Fibroblast of lung (primary cell): ENCODE results near the gene URB2. TPM values are rescaled to one million over a fixed set of nuclear protein-coding genes. Genes with fewer than 3 reads are reported as not detected.

Experiments used
- DNase-seq, 2 donors: peaks; one replicate each; pipeline versions ENCODE4 v3.0.0 to v3.0.0-alpha.2; 2010; ENCODE audit warnings: low read depth in 2 of 2
- H2AFZ ChIP-seq: 2 replicates; pipeline ENCODE4 v1.5.1; 2012; ENCODE audit warnings: low read length, control low read depth, inconsistent platforms
- H3K27ac ChIP-seq: 2 replicates; pipeline ENCODE4 v1.5.1; 2011; ENCODE audit warnings: low read length, control low read depth; ENCODE audit not compliant: insufficient read depth
- H3K27me3 ChIP-seq: 2 replicates; pipeline ENCODE4 v1.5.1; 2011; ENCODE audit warnings: mild to moderate bottlenecking, low read length; ENCODE audit not compliant: control insufficient read depth, insufficient read depth
- H3K36me3 ChIP-seq: 2 replicates; pipeline ENCODE4 v1.5.1; 2011; ENCODE audit warnings: low read length; ENCODE audit not compliant: control insufficient read depth, insufficient read depth
- H3K4me1 ChIP-seq: 2 replicates; pipeline ENCODE4 v1.5.1; 2011; ENCODE audit warnings: low read length; ENCODE audit not compliant: control insufficient read depth, insufficient read depth; ENCODE audit errors: extremely low read depth
- H3K4me2 ChIP-seq: 2 replicates; pipeline ENCODE4 v1.5.1; 2011; ENCODE audit warnings: low read length, control low read depth; ENCODE audit not compliant: insufficient read depth; ENCODE audit errors: extremely low read depth
- H3K4me3 ChIP-seq, 4 experiments: fragments of 200-600 bp in 1 of 4; sonication (generic) in 1 of 4; replicated peaks in 1 of 4; 2 replicates each; pipeline ENCODE4 v1.5.1; 2011 to 2016; ENCODE audit warnings: low read length in 4 of 4, low read depth in 3 of 4, mild to moderate bottlenecking in 3 of 4, control low read depth in 2 of 4, inconsistent platforms in 1 of 4, mixed read lengths in 1 of 4; ENCODE audit not compliant: insufficient read depth in 1 of 4; ENCODE audit errors: control extremely low read depth in 1 of 4
- H3K79me2 ChIP-seq: 2 replicates; pipeline ENCODE4 v1.5.1; 2012; ENCODE audit warnings: mild to moderate bottlenecking, low read length, inconsistent platforms; ENCODE audit not compliant: control insufficient read depth, insufficient read depth
- H3K9ac ChIP-seq: 2 replicates; pipeline ENCODE4 v1.5.1; 2011; ENCODE audit warnings: mild to moderate bottlenecking, low read length, control low read depth; ENCODE audit not compliant: insufficient read depth
- H3K9me3 ChIP-seq: 2 replicates; pipeline ENCODE4 v1.5.1; 2012; ENCODE audit warnings: low read depth, low read length; ENCODE audit not compliant: control insufficient read depth, insufficient read depth
- H4K20me1 ChIP-seq: 2 replicates; pipeline ENCODE4 v1.5.1; 2011; ENCODE audit warnings: low read length; ENCODE audit not compliant: control insufficient read depth, insufficient read depth; ENCODE audit errors: extremely low read depth
- CTCF ChIP-seq, 2 donors: IDR thresholded peaks in 1 of 2; conservative IDR thresholded peaks in 1 of 2; 1 replicate in 1 of 2; 2 replicates in 1 of 2; pipeline ENCODE4 v1.5.1; 2011 to 2012; ENCODE audit warnings: low read length in 2 of 2, control low read depth in 1 of 2, inconsistent platforms in 1 of 2, low read depth in 1 of 2, mild to moderate bottlenecking in 1 of 2
- EZH2 ChIP-seq: IDR thresholded peaks from 2 replicates; pipeline ENCODE4 v1.5.1; 2012; ENCODE audit warnings: low read length, control low read depth, mild to moderate bottlenecking; ENCODE audit errors: missing control alignments
- polyA plus RNA-seq, 2 donors: library from polyadenylated mRNA; depleted of rRNA in 1 of 2; stranded (reverse) in 1 of 2; unstranded in 1 of 2; fragments of >200 nt; gene quantifications; 2 replicates each; pipeline ENCODE4 v1.2.1, GENCODE V29; 2011 to 2012; ENCODE audit warnings: missing spikeins in 1 of 2
- total RNA-seq: library from RNA; depleted of rRNA; stranded (reverse); fragments of >200 nt; gene quantifications from 2 replicates; pipeline ENCODE4 v1.2.1, GENCODE V29; 2014

Gene URB2
- total and polyA plus RNA-seq, 2 donors (not counting 1 experiment from before 2014, with no cell fraction given): 5.2 to 8.8 TPM

DNA sequence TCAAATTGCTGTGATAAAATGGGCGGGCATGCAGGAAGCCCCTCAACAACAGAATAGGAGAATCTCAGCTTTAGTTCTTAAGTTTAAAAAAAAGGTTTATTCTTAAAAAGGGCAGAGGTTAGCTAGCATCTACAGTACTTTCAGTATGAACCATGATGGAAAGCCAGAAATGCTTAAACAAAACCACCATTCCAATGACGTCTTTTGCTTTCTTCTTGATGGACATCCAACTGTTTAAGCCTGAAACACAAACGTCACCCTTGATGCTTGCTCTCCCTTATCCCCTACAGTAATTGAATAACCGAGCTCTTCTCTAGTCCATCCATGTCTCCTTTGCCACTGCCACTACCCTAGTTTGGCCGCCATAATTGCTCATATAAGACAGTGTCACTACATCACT, 25.8 kb upstream of the URB2 start:
- Histone ChIP-seq H4K20me1 (no peaks in the 10 kb centered on the region), H3K79me2 (peaks cover 12% of the 10 kb centered on the region), H3K9me3 (no peaks in the 10 kb centered on the region), H2AFZ (no peak overlapping the region), H3K36me3 (peaks cover 11% of the 10 kb centered on the region), H3K4me3 (no peak overlapping the region), H3K4me1 (peaks cover 11% of the 10 kb centered on the region), H3K9ac (no peak overlapping the region), H3K27me3 (no peaks in the 10 kb centered on the region), H3K4me2 (no peak overlapping the region), H3K27ac (no peak overlapping the region)
- TF ChIP-seq EZH2 (no peak), CTCF (conservative IDR thresholded peaks at IDR 0.05 in 1 of 2, IDR thresholded peaks at IDR 0.05 in 1 of 2; ENCODE audit: low read depth in 1 of 2, low read length in 2 of 2) (no peak)
- no peak for DNase-seq

DNA sequence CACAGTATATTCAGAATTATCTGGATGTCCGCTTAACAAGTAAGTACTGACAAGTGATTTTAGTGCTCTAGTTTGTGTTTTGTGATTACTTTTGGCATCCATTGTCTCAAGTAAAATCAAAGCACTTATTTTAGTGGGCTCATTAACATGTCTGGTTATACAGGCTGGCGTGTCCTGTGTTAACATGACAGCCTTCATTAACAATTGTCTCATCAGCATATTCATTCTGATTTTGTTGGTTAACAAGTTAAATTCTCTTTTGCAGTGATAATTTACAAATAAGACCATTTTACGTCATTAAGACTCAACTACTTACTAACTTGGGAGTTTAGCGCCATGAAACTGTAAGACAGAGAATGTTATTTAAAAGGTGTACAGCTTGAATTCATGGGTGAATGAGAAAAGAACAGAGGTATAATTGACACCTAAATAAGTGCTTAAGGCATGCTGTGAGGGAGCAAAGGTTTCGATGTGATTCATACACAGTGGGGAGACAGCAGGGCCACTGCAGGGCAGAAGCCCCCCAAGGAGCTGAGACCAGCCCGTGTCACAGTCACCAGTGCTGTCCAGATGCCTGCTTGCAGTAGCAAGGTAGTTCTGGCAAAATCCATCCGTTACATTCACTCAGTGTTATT, 22.6 kb upstream of the URB2 start:
- no peak for DNase-seq
- no peaks in the 10 kb centered on the region for H3K4me1 ChIP-seq
- no peaks in the 10 kb centered on the region for H4K20me1 ChIP-seq
- no peak overlapping the region for H3K9ac ChIP-seq
- TF ChIP-seq EZH2: no peak
- no peak overlapping the region for H2AFZ ChIP-seq
- no peak overlapping the region for H3K4me2 ChIP-seq
- H3K9me3 ChIP-seq: no peaks in the 10 kb centered on the region
- peaks cover 14% of the 10 kb centered on the region for H3K36me3 ChIP-seq
- no peaks in the 10 kb centered on the region for H3K27me3 ChIP-seq
- peaks cover 3% of the 10 kb centered on the region for H3K79me2 ChIP-seq
- H3K4me3 ChIP-seq: no peak overlapping the region
- no peak overlapping the region for H3K27ac ChIP-seq

- H3K4me1 ChIP-seq: no peaks in the 10 kb centered on the region
- H2AFZ ChIP-seq: no peak overlapping the region
- TF ChIP-seq EZH2 (no peak), CTCF (conservative IDR thresholded peaks at IDR 0.05 in 1 of 2, IDR thresholded peaks at IDR 0.05 in 1 of 2; ENCODE audit: low read depth in 1 of 2, low read length in 2 of 2) (no peak)
- no peak for DNase-seq
- H3K36me3 ChIP-seq: peaks cover 12% of the 10 kb centered on the region
- H3K79me2 ChIP-seq: no peaks in the 10 kb centered on the region
- no peaks in the 10 kb centered on the region for H4K20me1 ChIP-seq
- no peaks in the 10 kb centered on the region for H3K27me3 ChIP-seq
- H3K4me2 ChIP-seq: no peak overlapping the region
- H3K9ac ChIP-seq: no peak overlapping the region
- H3K4me3 ChIP-seq: no peak overlapping the region
- no peak overlapping the region for H3K27ac ChIP-seq
- no peaks in the 10 kb centered on the region for H3K9me3 ChIP-seq
These were observed 18.7 kb upstream of the URB2 start for GRCh38 chr1:229607370-229607769.
